ENCODE measurements around the gene STYXL1. TPM values are rescaled to one million over a fixed set of nuclear protein-coding genes. Genes with fewer than 3 reads are reported as not detected.
"Not testable (repeated sequence)": the region's sequence is repeated elsewhere in the genome, so short reads cannot be mapped to it uniquely, and the experiment has no call there.

STYXL1 gene
- total RNA-seq, 1 donor from 2014 or later = 47.3 TPM

GRCh38 chr7:76040126-76040525, 7.7 kb downstream of the STYXL1 start:
- DNase-seq (ENCODE audit: extremely low read depth, low read depth, low spot score) = no peak

- DNase-seq (ENCODE audit: extremely low read depth, low read depth, low spot score) = no peak
These were observed 10.5 kb downstream of the STYXL1 start for GRCh38 chr7:76037310-76037709.

GRCh38 chr7:76031964-76032363, 15.8 kb downstream of the STYXL1 start:
- DNase-seq (ENCODE audit: extremely low read depth, low read depth, low spot score) = no peak

DNA sequence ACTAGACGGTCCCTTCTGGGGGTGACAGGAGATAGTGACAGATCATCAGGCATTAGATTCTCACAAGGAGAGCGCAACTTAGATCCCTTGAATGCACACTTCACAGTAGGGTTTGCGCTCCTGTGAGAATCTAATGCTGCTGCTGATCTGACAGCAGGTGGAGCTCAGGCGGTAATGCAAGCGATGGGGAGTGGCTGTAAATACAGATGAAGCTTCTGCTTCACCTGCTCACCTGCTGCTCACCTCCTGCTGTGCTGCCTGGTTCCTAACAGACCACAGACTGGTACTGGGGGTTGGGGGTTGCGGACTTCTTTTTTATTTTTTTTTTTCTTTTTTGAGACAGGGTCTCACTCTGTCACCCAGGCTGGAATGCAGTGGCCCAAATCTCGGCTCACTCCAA, 18.1 kb downstream of the STYXL1 start:
- not testable (repeated sequence) for DNase-seq (ENCODE audit: extremely low read depth, low read depth, low spot score)

- DNase-seq (ENCODE audit: extremely low read depth, low read depth, low spot score) = no peak
These were observed 24.8 kb downstream of the STYXL1 start for GRCh38 chr7:76023002-76023401.

GRCh38 chr7:76022026-76022780, 25.6 kb downstream of the STYXL1 start:
- no peak for DNase-seq (ENCODE audit: extremely low read depth, low read depth, low spot score)

DNA sequence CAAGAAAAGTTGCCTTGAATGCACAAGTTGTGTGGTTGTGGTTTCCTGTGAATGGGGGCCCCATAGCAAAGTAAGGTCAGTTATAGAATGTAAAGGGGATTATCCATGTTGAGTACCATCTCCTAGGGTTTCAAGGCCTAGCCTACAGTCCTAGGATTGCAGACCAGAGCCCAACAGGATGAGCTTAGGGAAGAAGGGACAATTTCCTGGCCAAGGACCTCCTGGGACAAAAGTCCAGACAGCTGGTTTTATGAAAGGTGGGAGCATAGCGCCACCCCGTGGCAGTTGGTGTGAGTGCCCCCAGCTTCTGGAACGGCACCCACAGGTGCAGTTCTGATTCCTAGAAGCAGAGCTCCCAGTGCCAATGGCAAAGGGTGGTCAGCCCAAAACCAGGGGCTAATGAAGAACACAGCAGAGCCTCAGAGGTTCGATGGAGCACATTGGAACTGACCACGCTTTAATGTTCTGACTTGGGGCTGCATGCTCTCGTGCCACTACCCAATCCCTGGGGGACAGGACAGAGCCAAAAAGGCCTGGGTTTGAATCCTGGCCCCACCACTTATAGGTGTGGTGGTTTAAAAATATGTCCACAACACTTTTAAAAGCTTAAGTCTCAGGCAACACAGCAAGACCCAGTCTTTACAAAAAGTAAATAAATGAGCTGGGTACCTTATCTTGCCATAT, 27.6 kb downstream of the STYXL1 start:
- DNase-seq (ENCODE audit: extremely low read depth, low read depth, low spot score) = no peak

- DNase-seq (ENCODE audit: extremely low read depth, low read depth, low spot score) = not testable (repeated sequence)
These were observed 29.3 kb downstream of the STYXL1 start for GRCh38 chr7:76018520-76018919.

GRCh38 chr7:76016191-76016947, 31.4 kb downstream of the STYXL1 start:
- DNase-seq (ENCODE audit: extremely low read depth, low read depth, low spot score) = no peak

- peak; percentile 69 for DNase-seq (ENCODE audit: extremely low read depth, low read depth, low spot score)
These were observed 36.3 kb downstream of the STYXL1 start for GRCh38 chr7:76011442-76011861.

GRCh38 chr7:76009672-76010600, 37.9 kb downstream of the STYXL1 start:
- DNase-seq (ENCODE audit: extremely low read depth, low read depth, low spot score) = no peak

DNA sequence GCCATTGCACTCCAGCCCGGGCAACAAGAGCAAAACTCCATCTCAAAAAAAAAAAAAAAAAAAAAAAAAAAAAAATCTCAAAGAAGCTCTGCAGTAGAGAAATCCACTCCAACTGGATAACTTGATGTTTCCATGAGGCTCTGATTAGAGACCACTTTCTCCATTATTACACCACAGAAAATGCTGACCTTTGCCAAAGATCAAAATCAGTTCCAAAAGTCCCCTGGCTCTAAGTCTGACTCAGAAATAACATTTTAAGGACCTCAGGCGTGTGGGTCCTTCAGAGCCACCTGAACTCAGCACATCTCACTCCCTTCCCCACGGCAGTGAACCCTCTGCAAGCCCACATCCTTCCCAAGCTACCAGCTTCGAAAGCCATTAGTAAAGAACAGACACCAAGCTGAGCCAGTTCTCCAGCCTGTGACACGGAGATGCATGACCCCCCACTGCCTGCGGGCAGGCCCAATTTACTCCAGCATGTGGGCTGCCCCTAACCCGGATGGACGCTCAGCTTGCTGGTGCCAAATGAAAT, 39.6 kb downstream of the STYXL1 start:
- no peak for DNase-seq (ENCODE audit: extremely low read depth, low read depth, low spot score)

DNA sequence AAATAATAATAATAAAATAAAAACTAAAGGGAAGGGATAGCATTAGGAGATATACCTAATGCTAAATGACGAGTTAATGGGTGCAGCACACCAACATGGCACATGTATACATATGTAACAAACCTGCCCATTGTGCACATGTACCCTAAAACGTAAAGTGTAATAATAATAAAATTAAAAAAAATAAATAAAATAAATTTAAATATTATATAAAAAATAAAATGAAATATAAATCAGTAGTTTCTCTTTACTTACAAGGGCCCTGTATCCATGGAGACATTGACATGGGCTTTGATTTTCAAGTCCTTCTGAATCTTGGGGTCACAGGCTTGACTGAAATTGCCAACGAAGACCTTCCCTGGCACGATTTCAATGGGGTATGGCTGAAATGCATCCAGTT, 42.8 kb downstream of the STYXL1 start:
- DNase-seq (ENCODE audit: extremely low read depth, low read depth, low spot score) = not testable (repeated sequence)

GRCh38 chr7:76003351-76003750, 44.4 kb downstream of the STYXL1 start:
- no peak for DNase-seq (ENCODE audit: extremely low read depth, low read depth, low spot score)

DNA sequence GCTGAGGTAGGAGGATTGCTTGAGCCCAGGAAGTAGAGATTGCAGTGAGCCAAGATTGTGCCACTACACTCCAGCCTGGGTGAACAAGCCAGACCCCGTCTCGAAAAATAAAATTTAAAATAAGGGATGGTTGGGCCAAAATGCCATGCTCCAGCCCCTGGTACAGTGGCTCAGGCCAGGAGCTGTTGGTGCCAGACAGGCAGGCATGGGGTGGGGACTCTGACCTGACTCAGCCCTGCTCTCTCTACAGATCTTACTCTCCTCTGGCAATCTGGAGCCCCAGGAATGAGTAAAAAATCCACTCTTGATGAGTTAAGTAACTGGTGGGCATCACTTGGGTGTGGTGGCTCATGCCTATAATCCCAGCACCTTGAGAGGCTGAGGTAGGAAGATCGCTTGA, 45.0 kb downstream of the STYXL1 start:
- DNase-seq (ENCODE audit: extremely low read depth, low read depth, low spot score) = no peak

- no peak for DNase-seq (ENCODE audit: extremely low read depth, low read depth, low spot score)
These were observed 45.7 kb downstream of the STYXL1 start for GRCh38 chr7:76002139-76002538.

GRCh38 chr7:76000566-76000965, 47.2 kb downstream of the STYXL1 start:
- DNase-seq (ENCODE audit: extremely low read depth, low read depth, low spot score) = no peak

GRCh38 chr7:75998038-75998437, 49.8 kb downstream of the STYXL1 start:
- DNase-seq (ENCODE audit: extremely low read depth, low read depth, low spot score) = no peak

GRCh38 chr7:75996476-75996875, 51.3 kb downstream of the STYXL1 start:
- no peak for DNase-seq (ENCODE audit: extremely low read depth, low read depth, low spot score)

DNA sequence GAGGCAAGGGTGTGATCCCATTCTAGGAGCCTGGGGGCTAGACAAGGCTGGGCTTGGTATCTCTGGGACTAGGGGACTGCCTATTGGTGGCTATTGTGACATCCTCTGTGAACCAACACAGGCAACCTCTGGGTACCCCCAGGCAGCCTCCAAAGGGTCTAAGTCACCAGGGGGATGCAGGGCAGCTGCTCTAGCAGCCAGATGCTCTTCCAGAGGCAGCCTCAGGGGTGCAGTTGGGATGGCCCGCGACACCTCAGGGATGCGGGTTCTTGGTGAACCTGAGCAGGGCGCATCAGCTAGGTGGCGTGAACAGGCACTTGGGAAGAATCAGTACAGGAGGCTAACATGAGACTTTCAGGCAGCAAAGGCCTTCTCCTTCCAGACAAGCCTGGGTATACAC, 51.8 kb downstream of the STYXL1 start:
- no peak for DNase-seq (ENCODE audit: extremely low read depth, low read depth, low spot score)

All from glomerular endothelial cell (primary cell).